CD4-positive, CD25-positive, alpha-beta regulatory T cell (primary cell): ENCODE data around the gene IPO4. TPM values are rescaled to one million over a fixed set of nuclear protein-coding genes. Genes with fewer than 3 reads are reported as not detected.
"Not testable (repeated sequence)": the region's sequence is repeated elsewhere in the genome, so short reads cannot be mapped to it uniquely, and the experiment has no call there.

Experiments used
- ATAC-seq, 2 donors: fragments of 150-1000 bp; cut with Tn5 transposase; one replicate each; pipeline ENCODE4 v1.10.0; 2021; ENCODE audit warnings: low read depth in 2 of 2, moderate number of reproducible peaks in 2 of 2, moderate library complexity in 1 of 2
- DNase-seq, 3 donors: peaks; one replicate each; pipeline versions ENCODE4 v3.0.0 to v3.0.0-alpha.2; 2012 to 2022; ENCODE audit warnings: mixed read lengths in 1 of 3
- H3K27ac ChIP-seq: one replicate; pipeline ENCODE4 v1.7.0; 2013; ENCODE audit warnings: mild to moderate bottlenecking, low read length; ENCODE audit not compliant: insufficient read depth, poor library complexity, severe bottlenecking
- H3K27me3 ChIP-seq: one replicate; pipeline ENCODE4 v1.7.0; 2013; ENCODE audit warnings: low read length; ENCODE audit not compliant: control insufficient read depth, insufficient read depth
- H3K36me3 ChIP-seq: one replicate; pipeline ENCODE4 v1.7.0; 2013; ENCODE audit warnings: mild to moderate bottlenecking, low read length, moderate library complexity; ENCODE audit not compliant: control insufficient read depth, insufficient read depth
- H3K4me1 ChIP-seq: 2 replicates; pipeline ENCODE4 v1.7.0; 2013; ENCODE audit warnings: mild to moderate bottlenecking, low read length; ENCODE audit not compliant: insufficient read depth, control insufficient read depth, poor library complexity, severe bottlenecking
- H3K4me3 ChIP-seq: one replicate; pipeline ENCODE4 v1.7.0; 2013; ENCODE audit warnings: low read depth, mild to moderate bottlenecking, low read length, moderate library complexity
- H3K9me3 ChIP-seq, 2 experiments: 1 replicate in 1 of 2; 2 replicates in 1 of 2; pipeline ENCODE4 v1.7.0; 2013; ENCODE audit warnings: low read length in 2 of 2, mild to moderate bottlenecking in 1 of 2, moderate library complexity in 1 of 2; ENCODE audit not compliant: control insufficient read depth in 2 of 2
- H3K27ac Mint-ChIP-seq, 3 donors: one replicate each; pipeline ENCODE4 v1.8.0; 2020 to 2022; ENCODE audit warnings: mild to moderate bottlenecking in 3 of 3, mixed read lengths in 3 of 3, moderate library complexity in 2 of 3
- H3K27me3 Mint-ChIP-seq: one replicate; pipeline ENCODE4 v1.8.0; 2022; ENCODE audit warnings: mild to moderate bottlenecking, mixed read lengths
- H3K36me3 Mint-ChIP-seq: one replicate; pipeline ENCODE4 v1.8.0; 2020; ENCODE audit warnings: mixed read lengths
- H3K4me1 Mint-ChIP-seq, 4 donors: one replicate each; pipeline ENCODE4 v1.8.0; 2020 to 2022; ENCODE audit warnings: mixed read lengths in 4 of 4, mild to moderate bottlenecking in 1 of 4
- H3K4me3 Mint-ChIP-seq, 4 donors: one replicate each; pipeline ENCODE4 v1.8.0; 2020 to 2022; ENCODE audit warnings: mild to moderate bottlenecking in 4 of 4, mixed read lengths in 4 of 4, moderate library complexity in 3 of 4
- H3K9me3 Mint-ChIP-seq, 7 donors: one replicate each; pipeline ENCODE4 v1.8.0; 2020 to 2022; ENCODE audit warnings: mixed read lengths in 7 of 7, mild to moderate bottlenecking in 3 of 7, moderate library complexity in 2 of 7
- polyA plus RNA-seq, 4 donors: library from polyadenylated mRNA; unstranded; fragments of 300-500 nt; fragmentation: Illumina TruSeq; gene quantifications; one replicate each; pipeline ENCODE4 v1.2.3, GENCODE V29; 2021
- total RNA-seq: library from RNA; stranded (reverse); gene quantifications from one replicate; pipeline ENCODE4 v1.2.3, GENCODE V29; 2022

Gene IPO4
- total and polyA plus RNA-seq, 5 donors from 2014 or later = 13.0 to 33.7 (median 14.4) TPM

- ATAC-seq (no peak), DNase-seq (no peak)
- no peak overlapping the region for H3K4me3 ChIP-seq
- no peaks in the 10 kb centered on the region for H3K27me3 ChIP-seq
- peaks cover 7% of the 10 kb centered on the region for H3K4me1 ChIP-seq
- Mint-ChIP-seq H3K9me3 (peaks cover 0 to 2% (median 0%) of the 10 kb centered on the region in 7 donors), H3K4me3 (peak overlapping the region in 1 of 4 donors; percentile 10), H3K4me1 (peaks cover 15 to 55% (median 28%) of the 10 kb centered on the region in 4 donors), H3K27ac (peak overlapping the region in 2 of 3 donors; percentile 77 to 78), H3K27me3 (no peaks in the 10 kb centered on the region), H3K36me3 (peaks cover 58% of the 10 kb centered on the region)
- peaks cover 57% of the 10 kb centered on the region for H3K36me3 ChIP-seq
- no peak overlapping the region for H3K27ac ChIP-seq
- H3K9me3 ChIP-seq = no peaks in the 10 kb centered on the region
Measured at GRCh38 chr14:24206260-24207103, 17.9 kb upstream of the IPO4 start.

- peaks cover 15 to 49% (median 24%) of the 10 kb centered on the region in 4 donors for H3K4me1 Mint-ChIP-seq
- H3K9me3 Mint-ChIP-seq = peaks cover 0 to 2% (median 0%) of the 10 kb centered on the region in 7 donors
- H3K27me3 Mint-ChIP-seq = no peaks in the 10 kb centered on the region
- H3K27ac Mint-ChIP-seq = peak overlapping the region in 1 of 3 donors; percentile 0
- no peak for ATAC-seq
- Histone ChIP-seq H3K9me3 (no peaks in the 10 kb centered on the region), H3K4me3 (no peak overlapping the region), H3K27me3 (no peaks in the 10 kb centered on the region), H3K4me1 (no peaks in the 10 kb centered on the region), H3K36me3 (peaks cover 39% of the 10 kb centered on the region), H3K27ac (no peak overlapping the region)
- DNase-seq = no peak
- H3K36me3 Mint-ChIP-seq = peaks cover 45% of the 10 kb centered on the region
- H3K4me3 Mint-ChIP-seq = no peak overlapping the region
Measured at GRCh38 chr14:24204163-24205146, 15.8 kb upstream of the IPO4 start.

DNA sequence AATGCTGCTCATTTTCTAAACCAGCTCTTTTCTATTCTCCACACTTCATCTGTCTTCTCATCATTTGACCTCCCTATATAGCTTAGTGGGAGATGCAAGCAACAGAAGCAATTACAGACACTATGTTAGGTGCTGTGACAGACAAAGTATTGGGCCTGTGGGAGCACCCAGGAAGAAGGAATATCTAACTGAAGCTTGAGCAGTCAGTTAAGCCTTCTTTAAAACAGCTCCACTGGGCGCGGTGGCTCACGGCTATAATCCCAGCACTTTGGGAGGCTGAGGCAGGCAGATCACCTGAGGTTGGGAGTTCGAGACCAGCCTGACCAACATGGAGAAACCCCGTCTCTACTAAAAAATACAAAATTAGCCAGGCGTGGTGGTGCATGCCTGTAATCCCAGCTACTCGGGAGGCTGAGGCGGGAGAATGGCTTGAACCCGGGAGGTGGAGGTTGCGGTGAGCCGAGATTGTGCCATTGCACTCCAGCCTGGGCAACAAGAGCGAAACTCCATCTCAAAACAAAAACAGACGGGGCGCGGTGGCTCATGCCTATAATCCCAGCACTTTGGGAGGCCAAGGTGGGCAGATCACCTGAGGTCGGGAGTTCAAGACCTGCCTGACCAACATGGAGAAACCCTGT, 14.8 kb upstream of the IPO4 start:
- ATAC-seq, H3K9me3 Mint-ChIP-seq, H3K4me3 Mint-ChIP-seq, H3K9me3 ChIP-seq, H3K27me3 ChIP-seq, DNase-seq, H3K27ac Mint-ChIP-seq, H3K27ac ChIP-seq, H3K27me3 Mint-ChIP-seq, H3K4me1 ChIP-seq, H3K4me3 ChIP-seq: not testable (repeated sequence)
- H3K36me3 ChIP-seq = peaks cover 30% of the 10 kb centered on the region
- Mint-ChIP-seq H3K36me3 (peaks cover 49% of the 10 kb centered on the region), H3K4me1 (peaks cover 25 to 55% (median 32%) of the 10 kb centered on the region in 4 donors)

GRCh38 chr14:24202538-24202937, 13.9 kb upstream of the IPO4 start:
- H3K4me3 ChIP-seq, DNase-seq, H3K4me3 Mint-ChIP-seq, H3K27me3 Mint-ChIP-seq, H3K9me3 ChIP-seq, H3K27ac ChIP-seq, H3K4me1 ChIP-seq, ATAC-seq, H3K27me3 ChIP-seq, H3K9me3 Mint-ChIP-seq: not testable (repeated sequence)
- peaks cover 44% of the 10 kb centered on the region for H3K36me3 Mint-ChIP-seq
- H3K36me3 ChIP-seq = peaks cover 26% of the 10 kb centered on the region
- H3K27ac Mint-ChIP-seq = peak overlapping the region in 1 of 3 donors; percentile 32
- H3K4me1 Mint-ChIP-seq = peaks cover 25 to 59% (median 30%) of the 10 kb centered on the region in 4 donors

DNA sequence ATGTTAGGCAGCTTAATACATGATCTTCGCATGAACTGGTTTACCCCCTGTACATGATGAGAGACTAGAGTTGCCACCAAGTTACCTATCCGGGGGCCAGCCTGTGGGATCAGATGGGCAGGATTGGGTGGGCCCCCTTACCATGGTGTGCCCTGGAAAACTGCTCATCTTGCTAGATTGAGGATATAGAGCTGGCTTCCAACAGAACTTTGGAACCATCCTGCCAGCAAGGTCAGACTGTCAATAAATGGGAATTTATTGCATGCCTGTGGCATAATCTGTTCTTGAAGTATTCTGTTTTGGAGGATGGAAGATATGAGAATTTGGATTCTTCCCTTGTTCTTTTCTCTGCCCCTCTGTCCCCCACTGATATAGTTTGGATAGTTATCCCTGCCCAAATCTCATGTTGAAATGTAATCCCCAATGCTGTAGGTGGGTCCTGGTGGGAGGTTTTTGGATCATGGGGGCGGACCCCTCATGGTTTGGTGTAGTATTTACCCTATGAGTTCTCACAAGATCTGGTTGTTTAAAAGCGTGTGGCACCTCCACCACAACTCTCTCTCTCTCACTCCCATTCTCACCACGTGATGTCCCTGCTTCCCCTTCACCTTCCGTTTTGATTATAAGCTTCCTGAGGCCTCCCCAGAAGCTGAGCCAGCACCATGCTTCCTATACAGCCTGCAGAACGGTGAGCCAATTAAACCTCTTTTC, 10.4 kb upstream of the IPO4 start:
- H3K27ac ChIP-seq = peak overlapping the region; percentile 23
- peak overlapping the region; percentile 70 to 91 (median 77) for H3K27ac Mint-ChIP-seq
- no peak for DNase-seq
- peaks cover 0 to 2% (median 0%) of the 10 kb centered on the region in 7 donors for H3K9me3 Mint-ChIP-seq
- H3K4me1 ChIP-seq = peaks cover 39% of the 10 kb centered on the region
- H3K36me3 ChIP-seq = peaks cover 4% of the 10 kb centered on the region
- H3K4me3 Mint-ChIP-seq = peak overlapping the region in 3 of 4 donors; percentile 4 to 91 (median 38)
- H3K9me3 ChIP-seq = no peaks in the 10 kb centered on the region
- peaks cover 13% of the 10 kb centered on the region for H3K27me3 Mint-ChIP-seq
- no peaks in the 10 kb centered on the region for H3K27me3 ChIP-seq
- ATAC-seq = no peak
- peaks cover 24% of the 10 kb centered on the region for H3K36me3 Mint-ChIP-seq
- H3K4me1 Mint-ChIP-seq = peaks cover 22 to 66% (median 40%) of the 10 kb centered on the region in 4 donors
- no peak overlapping the region for H3K4me3 ChIP-seq

DNA sequence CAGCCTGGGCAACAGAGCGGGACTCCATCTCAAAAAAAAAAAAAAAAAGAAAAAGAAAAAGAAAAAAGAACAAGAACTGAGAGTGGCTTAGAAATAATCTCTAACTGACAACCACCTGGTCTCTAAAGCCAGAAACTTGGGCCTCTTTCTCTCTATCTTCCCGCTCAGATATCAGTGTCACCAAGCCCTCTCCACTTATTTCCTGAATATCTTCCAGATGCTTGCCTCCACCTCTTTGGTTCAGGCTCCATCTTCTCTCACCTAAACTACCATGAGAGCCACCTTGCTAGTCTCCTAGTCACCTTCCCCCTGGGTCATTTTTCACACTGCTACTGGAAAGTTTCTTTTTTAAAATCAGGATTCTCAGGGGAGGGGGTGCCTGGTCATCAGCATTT, 8.4 kb upstream of the IPO4 start:
- Histone ChIP-seq H3K9me3 (no peaks in the 10 kb centered on the region), H3K4me3 (no peak overlapping the region), H3K4me1 (peaks cover 40% of the 10 kb centered on the region), H3K36me3 (peaks cover 12% of the 10 kb centered on the region), H3K27me3 (no peaks in the 10 kb centered on the region), H3K27ac (no peak overlapping the region)
- DNase-seq = no peak
- Mint-ChIP-seq H3K4me1 (peaks cover 22 to 69% (median 42%) of the 10 kb centered on the region in 4 donors), H3K36me3 (peaks cover 23% of the 10 kb centered on the region), H3K27me3 (peaks cover 13% of the 10 kb centered on the region), H3K4me3 (peak overlapping the region; percentile 94 to 99 (median 96)), H3K27ac (peak overlapping the region in 1 of 3 donors; percentile 98), H3K9me3 (peaks cover 0 to 2% (median 0%) of the 10 kb centered on the region in 7 donors)
- ATAC-seq = no peak
